ENCODE results near the gene CHST15. TPM values are rescaled to one million over a fixed set of nuclear protein-coding genes. Genes with fewer than 3 reads are reported as not detected.

The CHST15 gene
- total RNA-seq, 4 donors from 2014 or later: 43.2 to 104 (median 81.5) TPM

DNA sequence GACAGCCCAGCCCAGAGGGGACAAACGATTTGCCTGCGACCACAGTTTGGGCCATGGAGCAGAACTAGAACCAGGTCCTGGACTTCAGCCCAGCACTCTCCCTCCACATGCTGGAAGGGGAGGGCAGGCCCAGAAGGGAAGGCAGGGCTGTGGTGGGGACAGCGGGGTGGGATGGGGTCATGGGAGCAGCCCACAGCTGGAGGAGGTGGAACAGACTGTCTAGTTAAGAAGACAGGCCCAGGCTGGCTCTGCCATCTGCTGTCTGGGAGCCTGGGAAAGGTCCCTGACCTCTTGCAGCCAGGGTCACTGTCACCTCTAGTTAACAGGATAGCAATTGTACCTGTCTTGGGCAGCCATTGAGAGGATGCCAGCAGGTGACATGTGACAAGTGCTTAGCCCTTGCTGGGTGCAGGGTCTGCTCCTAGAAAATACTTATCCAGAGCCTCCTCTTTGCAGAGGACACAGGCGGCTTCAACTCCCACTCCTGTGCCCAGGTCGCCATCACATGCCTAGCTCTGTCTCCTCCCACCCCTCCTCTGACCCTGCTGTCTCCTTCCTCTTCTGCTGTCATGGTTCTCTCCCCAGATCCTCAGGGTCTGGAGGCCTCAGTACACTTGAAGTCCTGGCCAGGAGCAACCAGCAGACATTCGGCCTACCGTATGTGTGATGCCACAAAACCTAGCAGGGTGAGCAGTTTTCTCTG lies 37.0 kb upstream of the CHST15 start:
- Histone ChIP-seq H3K27ac (no peak overlapping the region), H3K4me1 (no peaks in the 10 kb centered on the region), H3K27me3 (no peaks in the 10 kb centered on the region), H3K9me3 (no peaks in the 10 kb centered on the region), H3K4me3 (replicated peaks in 1 of 3) (no peak overlapping the region), H3K36me3 (no peaks in the 10 kb centered on the region)
- DNase-seq: no peak
- TF ChIP-seq, protein P1, sequence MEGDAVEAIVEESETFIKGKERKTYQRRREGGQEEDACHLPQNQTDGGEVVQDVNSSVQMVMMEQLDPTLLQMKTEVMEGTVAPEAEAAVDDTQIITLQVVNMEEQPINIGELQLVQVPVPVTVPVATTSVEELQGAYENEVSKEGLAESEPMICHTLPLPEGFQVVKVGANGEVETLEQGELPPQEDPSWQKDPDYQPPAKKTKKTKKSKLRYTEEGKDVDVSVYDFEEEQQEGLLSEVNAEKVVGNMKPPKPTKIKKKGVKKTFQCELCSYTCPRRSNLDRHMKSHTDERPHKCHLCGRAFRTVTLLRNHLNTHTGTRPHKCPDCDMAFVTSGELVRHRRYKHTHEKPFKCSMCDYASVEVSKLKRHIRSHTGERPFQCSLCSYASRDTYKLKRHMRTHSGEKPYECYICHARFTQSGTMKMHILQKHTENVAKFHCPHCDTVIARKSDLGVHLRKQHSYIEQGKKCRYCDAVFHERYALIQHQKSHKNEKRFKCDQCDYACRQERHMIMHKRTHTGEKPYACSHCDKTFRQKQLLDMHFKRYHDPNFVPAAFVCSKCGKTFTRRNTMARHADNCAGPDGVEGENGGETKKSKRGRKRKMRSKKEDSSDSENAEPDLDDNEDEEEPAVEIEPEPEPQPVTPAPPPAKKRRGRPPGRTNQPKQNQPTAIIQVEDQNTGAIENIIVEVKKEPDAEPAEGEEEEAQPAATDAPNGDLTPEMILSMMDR (IDR thresholded peaks at IDR 0.05): no peak
- TF ChIP-seq POLR2A (IDR thresholded peaks at IDR 0.05): no peak
- 70 to 75% methylated on average over 5 to 7 of the region's 7 CpGs for WGBS, 2 donors
- intact Hi-C loops (cut with DNase I): no loop called here

DNA sequence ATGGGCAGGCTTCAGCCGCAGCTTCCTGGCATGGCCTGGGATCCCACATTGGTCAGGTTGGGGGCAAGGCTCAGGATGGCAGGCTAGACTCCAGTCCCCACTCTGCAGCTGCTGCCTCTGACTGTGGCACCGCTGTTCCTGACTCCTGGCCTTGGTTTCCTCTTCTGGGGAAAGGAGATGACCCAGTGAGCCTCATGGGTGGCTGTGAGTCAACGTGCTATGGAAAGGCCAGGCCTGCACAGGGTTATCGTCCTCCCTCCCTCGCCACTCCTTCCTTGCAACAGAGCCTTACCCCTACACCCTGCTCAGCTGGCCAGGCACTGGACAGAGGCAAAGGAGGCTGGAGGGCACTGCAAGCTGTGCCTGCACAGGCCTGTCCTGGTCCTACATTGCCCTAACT lies 36.1 kb upstream of the CHST15 start:
- intact Hi-C loops (cut with DNase I): no loop called here
- Histone ChIP-seq H3K4me3 (replicated peaks in 1 of 3) (no peak overlapping the region), H3K4me1 (no peaks in the 10 kb centered on the region), H3K36me3 (no peaks in the 10 kb centered on the region), H3K9me3 (no peaks in the 10 kb centered on the region), H3K27ac (no peak overlapping the region), H3K27me3 (no peaks in the 10 kb centered on the region)
- 96 to 97% methylated on average over 4 of the region's 5 CpGs for WGBS, 2 donors
- no peak for DNase-seq
- no peak for TF ChIP-seq POLR2A (IDR thresholded peaks at IDR 0.05)
- TF ChIP-seq, protein P1 (IDR thresholded peaks at IDR 0.05): no peak

DNA sequence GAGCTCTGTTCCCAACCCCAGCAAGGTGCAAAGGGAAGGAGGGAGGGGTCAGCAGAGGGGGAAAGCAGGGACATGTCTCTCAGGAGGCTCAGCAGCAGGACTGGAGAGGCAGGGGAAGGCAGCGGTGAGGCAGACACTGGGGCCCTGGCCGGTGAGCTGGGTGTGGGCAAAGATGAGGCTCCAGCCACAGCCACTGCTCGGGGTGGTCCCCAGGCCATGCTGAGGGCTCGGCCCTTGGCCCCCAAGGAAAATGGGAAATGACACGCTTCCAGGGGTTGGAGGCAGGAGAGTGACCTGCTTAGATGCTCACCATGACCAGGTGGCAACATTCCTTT lies 35.4 kb upstream of the CHST15 start:
- TF ChIP-seq, protein P1 (IDR thresholded peaks at IDR 0.05): no peak
- TF ChIP-seq POLR2A (IDR thresholded peaks at IDR 0.05): no peak
- intact Hi-C loops (cut with DNase I): no loop called here
- no peak for DNase-seq
- Histone ChIP-seq H3K27ac (no peak overlapping the region), H3K36me3 (no peaks in the 10 kb centered on the region), H3K4me1 (no peaks in the 10 kb centered on the region), H3K27me3 (no peaks in the 10 kb centered on the region), H3K9me3 (no peaks in the 10 kb centered on the region), H3K4me3 (replicated peaks in 1 of 3) (no peak overlapping the region)
- 90 to 96% methylated on average over 5 of the region's 5 CpGs for WGBS, 2 donors

DNA sequence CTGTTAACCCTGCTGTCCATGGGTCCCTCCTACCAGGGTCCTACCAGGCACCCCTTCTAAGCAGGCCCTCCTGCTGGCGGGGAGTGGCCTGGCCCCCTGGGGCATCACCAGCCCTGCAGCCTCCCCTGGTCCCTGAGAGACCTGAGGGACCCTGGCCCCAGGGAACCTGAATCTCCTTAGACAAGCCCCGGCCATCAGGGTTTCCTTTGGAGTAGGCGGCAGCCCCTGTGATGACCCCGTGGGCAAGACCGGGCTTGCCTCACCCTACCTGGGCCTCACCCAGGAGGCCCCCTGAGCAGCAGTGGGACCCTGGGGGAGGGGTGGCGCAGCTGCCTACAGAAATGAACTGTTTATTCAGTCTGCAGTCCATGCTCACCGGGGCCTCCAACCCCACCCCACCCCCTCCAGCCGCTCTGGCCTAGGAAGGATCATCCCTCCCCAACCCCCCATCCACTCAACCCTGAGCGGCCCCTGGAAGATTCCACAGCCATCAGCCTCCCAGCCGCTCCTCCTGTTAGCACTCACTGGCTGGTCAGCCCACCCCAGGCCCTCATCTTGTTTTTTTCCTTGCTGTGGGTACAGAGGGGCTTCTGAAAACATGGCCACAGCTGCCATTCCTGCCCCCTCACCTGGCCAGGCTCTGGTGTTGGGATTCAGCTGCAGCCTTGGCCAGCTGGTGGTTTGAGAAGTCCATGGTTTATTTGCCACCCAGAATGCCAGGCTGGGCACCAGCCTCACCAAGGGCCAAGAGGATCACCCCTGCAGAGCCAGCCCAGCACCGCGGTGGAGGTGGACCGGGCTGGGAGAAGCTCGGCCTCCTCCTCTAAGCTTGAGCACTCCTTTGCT lies 34.8 kb upstream of the CHST15 start:
- no peaks in the 10 kb centered on the region for H3K4me1 ChIP-seq
- no peaks in the 10 kb centered on the region for H3K9me3 ChIP-seq
- intact Hi-C loops (cut with DNase I): no loop called here
- H3K27me3 ChIP-seq: no peaks in the 10 kb centered on the region
- whole genome bisulfite sequencing, 2 donors: 76 to 80% methylated on average over 7 to 8 of the region's 14 CpGs
- no peak for TF ChIP-seq POLR2A (IDR thresholded peaks at IDR 0.05)
- TF ChIP-seq, protein P1 (IDR thresholded peaks at IDR 0.05): no peak
- DNase-seq: no peak
- H3K36me3 ChIP-seq: no peaks in the 10 kb centered on the region
- H3K27ac ChIP-seq: no peak overlapping the region
- H3K4me3 ChIP-seq (replicated peaks in 1 of 3): no peak overlapping the region

DNA sequence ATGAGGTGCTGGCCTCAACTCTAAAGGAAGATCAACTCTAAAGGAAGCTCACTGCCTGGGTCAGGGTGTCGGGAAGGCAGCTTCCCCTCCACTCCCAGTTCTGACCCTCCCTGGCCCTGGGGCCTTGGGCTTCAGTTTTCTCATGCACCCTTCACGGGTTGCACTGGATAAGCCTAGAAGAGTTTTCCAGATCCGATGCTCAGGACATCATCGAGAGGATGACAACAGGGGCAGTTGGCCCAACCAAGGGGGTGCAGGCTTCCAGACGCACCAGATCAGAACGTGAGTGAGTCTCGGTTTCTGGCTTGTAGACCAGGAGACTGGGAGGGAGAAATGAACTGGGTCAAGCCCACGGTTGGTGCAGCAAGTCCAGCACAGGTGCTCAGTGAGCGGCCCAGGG lies 34.2 kb upstream of the CHST15 start:
- no peaks in the 10 kb centered on the region for H3K9me3 ChIP-seq
- intact Hi-C loops (cut with DNase I): no loop called here
- 93 to 97% methylated on average over 8 to 9 of the region's 9 CpGs for WGBS, 2 donors
- H3K4me3 ChIP-seq (replicated peaks in 1 of 3): no peak overlapping the region
- H3K36me3 ChIP-seq: no peaks in the 10 kb centered on the region
- DNase-seq: no peak
- TF ChIP-seq, protein P1 (IDR thresholded peaks at IDR 0.05): no peak
- TF ChIP-seq POLR2A (IDR thresholded peaks at IDR 0.05): no peak
- no peak overlapping the region for H3K27ac ChIP-seq
- no peaks in the 10 kb centered on the region for H3K4me1 ChIP-seq
- no peaks in the 10 kb centered on the region for H3K27me3 ChIP-seq
